OCI-M2 (cell line): Measurements from ENCODE around the gene POM121C.
"Not testable (repeated sequence)": the region's sequence is repeated elsewhere in the genome, so short reads cannot be mapped to it uniquely, and the experiment has no call there.

Experiments
- DNase-seq: peaks from one replicate; lab custom pipeline; 2025; ENCODE audit not compliant: unreplicated experiment; lab: John Stamatoyannopoulos, UW

POM121C gene

DNA sequence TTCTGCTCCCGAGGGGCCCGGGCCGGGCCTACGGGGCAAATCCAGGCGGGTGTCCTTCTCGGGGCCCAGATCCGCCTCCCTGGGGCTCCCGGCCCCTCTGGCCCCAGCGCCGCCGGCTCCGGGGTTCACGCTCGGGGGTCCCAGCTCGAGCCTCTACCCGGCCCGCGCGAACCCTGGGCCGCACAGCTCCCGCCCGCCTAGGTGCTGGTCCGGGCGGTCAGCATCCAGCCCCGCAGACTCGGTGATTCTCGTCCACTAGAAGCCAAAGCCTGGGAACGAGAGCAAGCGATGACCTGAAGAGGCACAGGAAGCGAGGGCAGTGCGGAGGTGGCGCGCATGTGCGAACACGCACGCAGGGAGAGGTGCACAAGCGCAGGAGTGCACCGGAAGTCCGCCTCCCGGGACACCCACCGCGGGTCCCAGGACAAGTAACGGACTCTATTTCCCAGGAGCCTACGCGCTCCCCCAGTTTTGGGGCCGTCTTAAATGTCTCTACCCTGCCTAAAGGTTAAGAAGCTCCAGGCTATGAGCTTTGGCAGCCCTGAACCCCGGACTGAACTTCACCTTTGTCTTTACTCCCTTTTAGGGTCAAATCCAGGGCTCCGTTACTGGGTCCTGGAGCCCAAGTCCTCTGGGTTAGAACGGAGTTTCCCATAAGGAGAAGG lies at the start of gene POM121C:
POM121C (minus strand) TSS at position 321 of the 665 bp plus-strand sequence. CDS start 44,803 bp downstream, outside the sequence.
- peak; percentile 11 for DNase-seq

DNA sequence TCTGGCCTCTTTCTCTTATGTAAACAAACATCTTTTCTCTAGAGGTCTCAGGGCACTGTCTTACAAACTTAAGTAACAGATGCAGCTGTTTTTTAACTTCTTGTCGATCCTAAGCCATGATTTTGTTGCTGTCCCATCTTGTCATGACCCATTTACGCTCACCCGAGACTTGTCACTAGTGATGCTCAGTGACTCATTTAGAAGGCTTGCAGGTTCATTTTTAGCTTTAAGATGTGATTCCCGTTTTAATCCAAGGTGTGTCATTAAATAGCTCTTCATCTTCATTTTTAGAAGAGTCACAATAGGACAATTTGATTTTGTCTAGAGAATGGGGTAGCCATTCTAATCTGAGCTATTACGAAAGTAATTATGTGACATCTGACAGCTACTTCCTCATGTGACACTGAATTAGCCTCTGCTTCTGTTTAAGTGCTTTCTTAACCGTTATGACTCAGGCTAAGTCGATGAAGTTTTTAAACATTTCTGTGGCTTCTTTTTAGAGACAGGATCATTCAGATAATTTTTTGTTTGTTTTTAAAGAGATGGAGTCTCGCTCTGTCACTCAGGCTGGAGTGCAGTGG lies 48.7 kb upstream of the POM121C start:
- DNase-seq: no peak

DNA sequence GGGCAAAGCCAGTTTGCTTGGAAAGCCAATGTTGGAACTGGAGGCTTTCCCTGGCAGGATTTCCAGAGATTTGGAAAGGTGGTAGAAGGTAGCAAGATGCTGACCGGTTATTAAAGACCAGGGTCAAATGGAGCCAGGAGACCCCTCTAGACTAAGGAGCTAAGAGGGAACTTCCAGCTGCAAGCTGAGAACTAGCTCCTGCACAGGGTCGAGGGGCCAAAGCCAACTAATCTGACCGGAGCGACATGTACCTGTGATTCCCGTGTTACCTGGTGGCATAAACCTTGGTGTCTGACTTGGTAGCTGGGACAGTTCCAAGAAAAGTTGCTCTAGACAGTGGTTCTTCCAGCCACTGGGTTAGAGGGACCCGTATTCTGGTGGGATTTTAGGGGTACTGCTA lies 47.8 kb upstream of the POM121C start:
- DNase-seq: no peak

DNA sequence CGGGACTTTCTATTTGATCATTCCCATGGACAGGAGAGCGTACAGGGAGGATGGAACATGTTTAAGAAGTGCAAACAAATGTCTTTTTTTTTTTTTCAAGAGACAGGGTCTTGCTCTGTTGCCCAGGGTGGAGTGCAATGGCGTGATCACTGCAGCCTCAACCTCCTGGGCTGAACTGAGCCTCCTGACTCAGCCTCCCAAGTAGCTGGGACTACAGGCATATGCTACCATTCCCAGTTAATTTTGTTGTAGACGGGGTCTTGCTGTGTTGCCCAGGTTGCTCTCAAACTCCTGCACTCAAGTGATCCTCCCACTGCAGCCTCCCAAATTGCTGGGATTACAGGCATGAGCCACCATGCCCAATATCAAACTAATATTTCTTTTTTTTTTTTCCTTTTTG lies 46.5 kb upstream of the POM121C start:
- DNase-seq: no peak

DNA sequence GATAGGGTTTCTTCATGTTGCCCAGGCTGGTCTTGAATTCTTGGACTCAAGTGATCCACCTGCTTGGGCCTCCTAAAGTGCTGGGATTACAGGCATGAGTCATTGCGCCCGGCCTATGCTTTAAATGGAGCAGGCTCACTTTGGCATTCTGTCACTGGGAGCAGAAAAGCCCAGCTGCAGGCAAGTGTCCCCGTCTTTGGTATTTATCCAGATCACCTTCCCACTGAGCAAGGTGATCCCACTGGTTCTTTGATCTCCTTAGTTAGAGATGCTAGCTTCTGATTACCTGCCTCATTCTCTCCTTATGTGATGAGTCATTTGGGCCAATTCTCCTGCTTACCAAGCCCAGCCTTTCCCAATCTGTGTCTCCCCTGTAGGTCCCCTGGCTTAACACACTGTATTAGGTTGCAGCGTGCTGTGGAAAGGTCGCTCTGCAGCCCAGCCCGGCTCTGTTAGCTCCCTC lies 45.3 kb upstream of the POM121C start:
- DNase-seq: no peak

DNA sequence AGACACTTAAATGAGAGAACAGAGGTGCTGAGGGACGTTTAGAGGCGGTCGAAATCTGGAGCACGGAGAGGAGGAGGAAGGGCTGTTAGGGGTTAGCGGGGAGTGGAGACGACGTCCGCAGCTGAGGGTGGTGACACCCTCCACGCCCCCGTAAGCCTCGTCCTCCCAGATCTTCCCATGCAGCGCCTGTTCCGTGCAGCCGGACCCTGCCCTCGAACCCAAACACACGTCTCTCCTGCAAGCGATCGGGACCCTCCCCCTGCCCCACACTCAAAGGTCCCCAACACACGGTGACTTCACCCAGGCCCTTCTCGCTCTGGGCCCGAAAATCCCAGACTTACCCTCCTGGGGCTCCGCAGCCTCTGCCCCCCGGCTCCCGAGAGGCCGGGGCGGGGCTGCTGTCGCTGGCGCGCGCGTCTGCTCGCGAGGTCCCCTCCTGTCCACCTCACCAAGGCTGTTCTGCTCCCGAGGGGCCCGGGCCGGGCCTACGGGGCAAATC lies 41.2 kb upstream of the POM121C start:
- not testable (repeated sequence) for DNase-seq

DNA sequence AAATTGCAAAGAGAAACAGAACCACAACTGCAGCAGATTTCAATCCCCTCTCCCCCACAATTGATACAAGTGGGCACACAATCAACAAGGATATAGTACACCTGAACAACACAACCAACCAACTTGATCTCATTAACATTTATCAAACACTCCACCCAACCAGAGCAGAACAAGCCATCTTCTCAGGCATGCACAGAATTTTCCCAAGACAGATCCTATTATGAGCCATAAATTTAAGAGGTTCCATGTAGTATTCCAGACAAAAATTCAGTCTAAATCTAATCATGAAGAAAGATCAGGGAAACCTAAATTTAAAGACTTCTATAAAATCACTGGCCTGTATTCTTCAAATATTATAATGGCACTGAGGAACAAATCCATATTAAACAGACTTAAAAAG lies 35.6 kb upstream of the POM121C start:
- DNase-seq: not testable (repeated sequence)

DNA sequence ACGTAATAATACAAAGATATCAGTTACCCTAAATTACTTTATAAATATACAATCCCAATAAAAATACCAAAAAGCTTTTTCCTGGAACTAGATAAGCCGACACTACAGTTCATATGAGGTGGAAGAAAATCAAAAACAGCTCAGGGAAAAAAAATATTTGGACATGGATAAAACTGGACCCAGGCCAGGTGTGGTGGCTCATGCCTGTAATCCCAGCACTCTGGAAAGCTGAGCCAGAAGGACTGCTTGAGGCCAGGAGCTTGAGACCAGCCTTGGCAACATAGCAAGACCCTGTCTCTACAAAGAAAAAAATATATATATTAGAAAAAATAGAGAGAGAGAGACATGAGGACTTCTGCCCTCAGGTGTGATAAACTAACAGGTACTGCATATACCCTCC lies 32.7 kb upstream of the POM121C start:
- not testable (repeated sequence) for DNase-seq

DNA sequence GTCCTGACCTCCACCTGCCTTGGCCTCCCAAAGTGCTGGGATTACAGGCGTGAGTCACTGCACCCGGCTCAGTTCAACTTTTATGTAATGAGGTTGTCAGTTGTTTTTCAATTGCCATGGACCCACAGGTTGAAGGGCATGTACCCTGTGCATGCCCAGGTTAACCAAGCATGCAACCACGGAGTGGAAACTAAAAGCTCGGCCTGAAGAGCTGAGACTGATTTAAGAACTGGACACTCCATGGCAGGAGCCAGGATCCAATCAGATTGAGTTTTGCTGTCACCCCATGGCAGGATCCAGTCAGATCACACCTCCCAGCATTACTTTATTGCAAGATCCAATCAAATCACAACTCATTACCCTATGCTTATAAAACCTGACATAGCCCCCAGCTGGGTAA lies 22.9 kb upstream of the POM121C start:
- not testable (repeated sequence) for DNase-seq

DNA sequence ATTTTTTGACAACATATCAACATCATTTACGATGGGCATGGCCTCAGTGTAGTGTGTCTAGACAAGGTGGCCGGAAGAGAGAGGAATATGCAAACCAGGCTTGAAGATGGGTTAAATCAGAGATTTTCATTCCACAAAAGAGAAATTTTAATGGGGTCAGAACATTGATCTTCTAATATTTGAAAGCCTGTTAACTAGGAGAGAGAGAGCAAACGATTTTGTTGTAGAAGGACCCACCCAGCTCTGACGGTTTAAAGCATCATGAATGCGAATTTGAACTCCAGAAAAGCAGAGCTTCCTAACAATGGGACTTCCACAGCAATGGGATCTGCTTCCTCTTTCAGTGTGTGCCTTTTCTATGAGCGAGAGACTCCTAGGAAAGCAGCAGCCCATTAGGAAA lies 5.9 kb upstream of the POM121C start, which contains the start of gene SPDYE5:
SPDYE5 (plus strand) TSS at position 301 of the 400 bp plus-strand sequence. CDS start 1,728 bp downstream, outside the sequence.
- DNase-seq: not testable (repeated sequence)

DNA sequence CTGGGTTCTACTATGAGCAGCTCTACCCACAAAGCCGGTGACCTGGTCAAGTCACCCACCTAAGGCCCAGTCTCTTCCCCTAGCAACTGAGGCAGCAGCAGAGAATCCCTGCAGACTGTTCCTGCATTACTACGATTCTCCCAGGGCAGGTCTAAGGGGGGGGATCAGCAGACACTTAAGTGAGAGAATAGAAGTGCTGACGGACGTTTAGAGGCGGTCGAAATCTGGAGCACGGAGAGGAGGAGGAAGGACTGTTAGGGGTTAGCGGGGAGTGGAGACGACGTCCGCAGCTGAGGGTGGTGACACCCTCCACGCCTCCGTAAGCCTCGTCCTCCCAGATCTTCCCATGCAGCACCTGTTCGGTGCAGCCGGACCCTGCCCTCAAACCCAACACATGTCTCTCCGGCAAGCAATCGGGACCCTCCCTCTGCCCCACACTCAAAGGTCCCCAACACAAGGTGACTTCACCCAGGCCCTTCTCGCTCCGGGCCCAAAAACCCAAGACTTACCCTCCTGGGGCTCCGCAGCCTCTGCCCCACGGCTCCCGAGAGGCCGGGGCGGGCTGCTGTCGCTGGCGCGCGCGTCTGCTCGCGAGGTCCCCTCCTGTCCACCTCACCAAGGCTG lies 632 bp downstream of the POM121C start:
- not testable (repeated sequence) for DNase-seq

DNA sequence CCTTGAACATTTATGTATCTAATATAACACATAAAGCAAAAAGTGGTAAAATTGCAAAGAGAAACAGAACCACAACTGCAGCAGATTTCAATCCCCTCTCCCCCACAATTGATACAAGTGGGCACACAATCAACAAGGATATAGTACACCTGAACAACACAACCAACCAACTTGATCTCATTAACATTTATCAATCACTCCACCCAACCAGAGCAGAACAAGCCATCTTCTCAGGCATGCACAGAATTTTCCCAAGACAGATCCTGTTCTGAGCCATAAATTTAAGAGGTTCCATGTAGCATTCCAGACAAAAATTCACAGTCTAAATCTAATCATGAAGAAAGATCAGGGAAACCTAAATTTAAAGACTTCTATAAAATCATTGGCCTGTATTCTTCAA lies 5.8 kb downstream of the POM121C start:
- DNase-seq: not testable (repeated sequence)

DNA sequence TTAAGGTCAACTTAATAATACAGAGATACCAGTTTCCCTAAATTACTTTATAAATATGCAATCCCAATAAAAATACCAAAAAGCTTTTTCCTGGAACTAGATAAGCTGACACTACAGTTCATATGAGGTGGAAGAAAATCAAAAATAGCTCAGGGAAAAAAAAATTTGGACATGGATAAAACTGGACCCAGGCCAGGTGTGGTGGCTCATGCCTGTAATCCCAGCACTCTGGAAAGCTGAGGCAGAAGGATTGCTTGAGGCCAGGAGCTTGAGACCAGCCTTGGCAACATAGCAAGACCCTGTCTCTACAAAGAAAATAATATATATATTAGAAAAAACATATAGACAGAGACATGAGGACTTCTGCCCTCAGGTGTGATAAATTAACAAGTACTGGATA lies 8.6 kb downstream of the POM121C start:
- not testable (repeated sequence) for DNase-seq

DNA sequence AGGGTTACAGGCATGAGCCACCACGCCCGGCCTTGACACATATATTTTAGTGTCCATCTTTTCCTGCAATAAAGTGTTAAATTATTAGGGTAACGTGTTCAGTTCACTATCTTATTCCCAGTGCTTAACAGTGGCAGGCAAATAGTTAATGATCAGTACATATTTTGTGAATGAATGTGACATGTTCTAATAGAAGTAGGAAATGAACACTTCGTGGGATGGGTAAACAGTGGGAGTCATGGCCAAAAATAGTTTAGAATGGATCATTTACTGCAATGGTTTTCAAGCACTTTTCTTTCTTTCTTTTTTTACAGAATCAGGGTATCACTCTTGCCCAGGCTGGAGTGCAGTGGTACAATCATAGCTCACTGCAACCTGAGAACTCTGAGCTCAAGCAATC lies 15.9 kb downstream of the POM121C start:
- not testable (repeated sequence) for DNase-seq

DNA sequence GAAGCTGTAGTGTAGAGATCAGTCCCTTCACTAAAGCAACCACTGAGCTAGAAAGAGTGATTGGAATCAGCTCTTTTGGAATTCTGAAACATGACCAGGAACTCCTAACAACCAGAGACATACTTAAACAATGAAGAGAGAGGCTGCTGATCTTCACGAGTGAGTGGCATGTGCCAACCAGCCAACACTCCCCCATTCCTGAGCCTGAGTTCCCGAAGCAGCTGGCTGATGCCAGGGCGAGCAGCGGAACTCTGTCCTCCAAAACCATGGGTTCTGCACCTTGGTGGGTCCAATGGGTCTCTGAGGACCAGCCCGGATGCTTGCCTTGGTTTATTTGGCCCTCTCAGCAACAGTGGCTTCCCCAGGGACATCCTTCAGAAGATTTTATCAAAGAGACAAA lies 25.6 kb downstream of the POM121C start:
- not testable (repeated sequence) for DNase-seq

DNA sequence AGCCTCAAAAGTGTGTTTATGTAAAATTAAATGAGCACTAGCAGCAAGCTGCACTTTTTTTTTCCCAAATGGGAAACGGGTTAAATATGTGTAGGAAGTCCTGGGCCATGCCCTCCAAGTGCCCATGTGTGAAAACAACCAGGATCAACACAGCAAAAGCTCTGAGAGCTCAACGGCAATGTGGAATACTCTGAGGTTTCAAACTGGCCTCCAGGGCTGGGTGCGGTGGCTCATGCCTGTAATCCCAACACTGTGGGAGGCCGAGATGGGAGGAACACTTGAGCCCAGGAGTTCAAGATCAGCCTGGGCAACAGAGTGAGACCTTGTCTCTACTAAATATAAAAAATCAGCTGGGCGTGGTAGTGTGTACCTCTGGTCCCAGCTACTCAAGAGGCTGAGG lies 28.1 kb downstream of the POM121C start:
- DNase-seq: not testable (repeated sequence)

DNA sequence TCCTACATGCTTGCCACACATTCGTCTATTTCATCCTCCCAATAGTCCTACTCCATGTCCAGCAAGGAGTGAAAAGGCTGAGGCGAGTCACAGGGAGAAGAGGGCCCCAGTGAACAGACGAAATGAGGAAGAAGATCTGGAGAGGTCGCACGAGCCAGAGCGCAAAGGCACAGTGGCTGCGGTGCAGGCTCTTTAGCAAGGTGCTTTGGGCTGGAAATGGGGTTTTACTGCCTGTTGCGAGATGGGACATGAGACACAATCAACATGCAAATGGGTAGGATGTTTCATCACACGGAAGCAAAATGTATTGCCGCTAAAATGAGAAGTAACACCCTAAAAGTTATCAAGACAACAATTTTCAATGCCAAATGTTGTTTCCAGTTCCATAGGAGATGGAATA lies 29.7 kb downstream of the POM121C start:
- not testable (repeated sequence) for DNase-seq

DNA sequence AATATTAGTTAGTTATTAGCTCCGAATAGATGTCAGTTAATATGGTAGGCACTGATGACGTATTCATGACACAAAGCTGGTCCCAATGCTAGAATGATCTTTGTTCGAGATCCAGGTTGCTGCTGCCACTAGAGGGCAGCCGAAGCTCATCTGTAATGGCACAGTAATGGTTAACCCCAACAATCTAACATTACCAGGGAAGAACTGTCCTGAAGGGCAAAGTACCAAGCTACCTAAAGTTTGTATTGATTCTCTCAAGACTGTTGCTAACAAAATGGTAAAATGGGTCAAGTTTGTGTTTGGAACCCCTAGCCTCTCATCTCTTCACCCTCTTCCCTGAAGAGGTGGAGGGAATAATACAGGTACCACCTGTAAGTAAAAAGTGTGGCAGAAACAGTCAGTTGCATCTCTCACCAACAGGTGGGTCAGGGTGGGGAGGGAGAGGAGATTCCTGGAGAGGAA lies 33.6 kb downstream of the POM121C start:
- DNase-seq: not testable (repeated sequence)

DNA sequence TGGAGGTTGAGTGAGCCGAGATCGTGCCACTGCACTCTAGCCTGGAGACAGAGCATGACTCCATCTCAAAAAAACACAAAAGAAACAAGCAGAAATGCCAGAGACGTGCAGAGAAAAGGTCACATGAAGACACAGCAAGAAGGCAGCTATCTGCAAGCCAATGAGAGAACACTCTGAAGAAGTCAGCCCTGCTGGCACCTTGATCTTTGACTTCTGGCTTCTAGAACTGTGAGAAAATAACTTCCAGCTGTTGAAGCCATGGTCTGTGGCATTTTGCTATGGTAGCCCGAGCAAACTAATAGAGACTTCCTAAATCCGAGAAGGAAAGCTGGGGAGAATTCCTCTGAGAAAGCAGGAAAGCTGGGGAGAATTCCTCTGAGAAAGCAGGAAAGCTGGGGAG lies 36.2 kb downstream of the POM121C start:
- DNase-seq: not testable (repeated sequence)

DNA sequence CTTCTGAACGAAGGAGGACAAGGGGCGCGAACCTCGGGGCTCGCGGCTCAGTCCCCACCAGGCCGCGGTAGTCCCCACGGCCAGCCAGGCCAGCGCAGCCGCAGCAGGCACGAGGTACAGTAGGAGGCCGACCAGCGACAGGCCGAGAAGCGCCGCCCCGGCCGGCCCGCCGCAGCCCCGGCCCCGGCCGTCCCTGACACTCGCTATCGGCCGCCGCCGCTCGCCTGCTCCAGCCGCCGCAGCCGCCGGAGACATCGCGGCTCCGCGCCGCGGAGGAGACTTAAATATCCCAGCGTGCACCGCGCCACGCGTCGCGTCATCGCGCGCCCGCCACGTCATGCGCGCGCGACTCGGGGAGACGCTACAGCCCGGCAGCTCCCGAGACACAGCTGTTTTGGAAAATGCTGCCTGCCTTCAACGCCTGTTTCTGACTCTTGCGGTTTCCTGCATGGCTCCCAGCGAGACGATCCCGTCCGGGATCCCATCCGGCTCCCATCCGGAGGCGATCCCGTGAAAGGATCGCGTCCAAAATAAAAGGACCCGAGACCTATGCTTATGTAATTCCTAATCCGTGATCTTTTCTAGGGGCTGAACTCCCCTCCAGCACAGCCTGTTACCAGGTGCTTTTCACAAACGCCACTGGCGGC lies 43.5 kb downstream of the POM121C start:
- not testable (repeated sequence) for DNase-seq

DNA sequence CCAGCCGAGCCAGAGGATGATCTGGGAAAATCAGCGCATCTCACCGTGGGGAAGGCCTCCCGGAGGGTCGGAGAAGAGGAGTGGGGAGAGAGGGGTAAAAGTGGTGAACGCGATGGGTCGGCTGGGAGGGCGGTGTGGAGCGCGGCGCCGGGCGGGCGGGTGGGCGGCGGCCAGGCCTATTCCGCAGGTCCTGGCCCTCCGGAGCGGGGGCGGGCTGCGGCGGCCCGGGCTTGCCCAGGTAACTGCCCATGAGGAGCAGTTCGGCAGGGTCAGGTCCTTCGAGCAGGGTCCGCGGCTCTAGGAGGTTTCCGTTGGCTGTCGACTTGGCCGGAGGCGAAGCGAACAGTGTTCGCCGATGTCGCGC lies 44.0 kb downstream of the POM121C start:
- DNase-seq: not testable (repeated sequence)
